Stimulated activated CD4-positive, alpha-beta T cell treated with anti-CD3 and anti-CD28 coated beads, Interleukin-4, amount 100 ng/mL, for 4 hours (primary cell): ENCODE data around the gene NAGPA.

ENCODE experiments used
- DNase-seq, 2 experiments: peaks; one replicate each; pipeline ENCODE4 v3.0.0-alpha.2; 2020

Gene NAGPA

GRCh38 chr16:5027086-5027485, 6.6 kb downstream of the NAGPA start:
- no peak for DNase-seq

GRCh38 chr16:5026664-5027063, 7.1 kb downstream of the NAGPA start:
- DNase-seq, result no peak

DNA sequence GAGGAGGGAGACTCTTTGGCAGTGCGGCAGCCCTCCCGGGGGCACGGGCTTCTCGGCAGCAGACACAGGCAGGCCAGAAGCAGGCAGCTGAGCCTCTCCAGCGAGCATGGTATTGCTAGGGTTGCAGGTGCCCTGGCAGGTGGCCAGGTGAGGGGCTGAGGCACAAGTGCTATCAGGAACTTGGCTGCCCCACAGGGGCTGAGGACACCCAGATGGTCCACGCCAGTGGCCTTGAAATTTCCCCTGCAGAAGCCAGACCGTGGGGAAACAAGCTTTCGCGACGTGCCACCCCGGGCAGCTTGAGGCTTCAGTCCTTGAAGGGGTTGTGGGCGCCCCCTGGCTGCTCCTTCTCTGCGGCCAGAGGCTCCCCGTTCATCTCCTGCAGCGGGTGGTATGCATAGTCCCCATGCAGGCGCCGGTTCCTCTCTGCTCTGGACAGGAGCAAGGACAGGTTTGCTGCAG, 8.5 kb downstream of the NAGPA start:
- no peak for DNase-seq

DNA sequence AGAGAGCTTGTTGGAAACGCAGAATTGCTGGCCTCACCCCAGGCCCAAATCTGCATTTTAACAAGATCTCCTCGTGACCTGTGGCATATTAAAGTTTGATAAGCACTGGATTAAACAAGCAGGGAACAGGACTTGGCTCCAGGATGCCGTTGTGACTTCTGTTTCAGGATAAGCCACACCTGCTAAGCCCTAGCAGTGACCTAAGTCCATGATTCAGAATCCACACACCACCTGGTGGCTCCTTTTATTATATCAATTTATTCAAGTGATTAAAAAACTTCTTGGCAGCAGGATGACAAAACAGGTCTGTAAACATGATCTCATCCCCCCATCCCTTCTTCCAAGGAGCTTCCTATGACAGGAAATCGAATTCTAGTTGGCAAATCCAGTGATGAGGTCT, 9.1 kb downstream of the NAGPA start:
- no peak for DNase-seq

GRCh38 chr16:5022521-5022920, 11.2 kb downstream of the NAGPA start:
- no peak for DNase-seq

GRCh38 chr16:5020551-5020950, 13.2 kb downstream of the NAGPA start:
- DNase-seq, result no peak

GRCh38 chr16:5019775-5020174, 14.0 kb downstream of the NAGPA start:
- no peak for DNase-seq

GRCh38 chr16:5018793-5019192, 14.9 kb downstream of the NAGPA start:
- no peak for DNase-seq

GRCh38 chr16:5017678-5017969, 16.1 kb downstream of the NAGPA start:
- DNase-seq, result no peak

DNA sequence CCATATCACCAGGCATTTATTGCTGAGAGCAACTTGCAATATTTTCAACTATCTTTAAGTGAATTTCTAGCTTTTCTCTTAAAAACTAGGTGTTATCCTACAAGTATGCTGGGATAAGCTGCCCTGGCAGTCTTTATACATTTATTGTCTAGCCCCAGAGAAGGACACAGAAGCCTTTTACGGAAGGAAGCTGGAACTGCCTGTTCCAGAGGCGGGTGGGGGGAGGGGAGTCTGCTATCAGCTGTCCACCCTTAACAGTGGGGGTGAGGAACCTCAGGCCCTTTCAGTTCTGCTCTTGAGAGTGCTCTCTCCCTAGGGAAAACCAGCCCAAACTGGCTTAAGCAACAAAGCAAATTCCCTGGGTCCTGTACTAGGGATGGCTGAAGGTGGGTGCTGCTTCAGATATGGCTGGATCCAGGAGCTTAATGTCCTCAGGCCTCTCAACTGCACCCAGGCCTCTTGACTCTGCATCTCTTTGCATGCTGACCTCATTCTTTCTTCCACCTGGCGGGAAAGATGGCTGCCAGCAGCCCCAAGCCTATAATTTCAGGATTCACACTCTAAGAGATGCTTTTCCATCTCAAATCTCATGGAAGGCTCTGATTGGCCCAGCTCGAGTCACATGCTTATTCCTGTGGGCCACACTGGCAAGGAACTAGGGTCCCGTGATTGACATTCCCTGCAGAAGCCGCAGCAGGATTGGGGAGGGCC, 16.6 kb downstream of the NAGPA start:
- no peak for DNase-seq

DNA sequence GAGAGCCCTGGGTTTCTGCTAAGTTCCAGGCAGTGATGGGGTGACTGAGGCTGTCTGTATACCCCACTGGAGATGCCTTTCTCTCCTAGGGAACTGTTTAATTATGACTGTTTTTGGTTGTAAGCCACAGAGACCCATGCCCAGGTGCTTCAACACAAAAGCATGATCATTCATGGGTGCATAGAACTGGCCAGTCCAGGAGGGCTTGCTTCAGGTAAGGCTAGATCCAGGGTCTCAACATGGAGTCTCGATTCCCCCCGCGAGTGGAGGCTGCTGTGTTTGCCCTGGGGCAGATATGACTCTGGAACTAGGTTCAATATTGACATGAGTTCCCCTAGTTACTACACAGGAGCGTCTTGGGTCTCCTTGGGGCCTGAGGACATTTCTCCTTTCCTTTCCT, 17.8 kb downstream of the NAGPA start:
- no peak for DNase-seq

- DNase-seq, result no peak
These were observed 18.4 kb downstream of the NAGPA start for GRCh38 chr16:5015351-5015750.

DNA sequence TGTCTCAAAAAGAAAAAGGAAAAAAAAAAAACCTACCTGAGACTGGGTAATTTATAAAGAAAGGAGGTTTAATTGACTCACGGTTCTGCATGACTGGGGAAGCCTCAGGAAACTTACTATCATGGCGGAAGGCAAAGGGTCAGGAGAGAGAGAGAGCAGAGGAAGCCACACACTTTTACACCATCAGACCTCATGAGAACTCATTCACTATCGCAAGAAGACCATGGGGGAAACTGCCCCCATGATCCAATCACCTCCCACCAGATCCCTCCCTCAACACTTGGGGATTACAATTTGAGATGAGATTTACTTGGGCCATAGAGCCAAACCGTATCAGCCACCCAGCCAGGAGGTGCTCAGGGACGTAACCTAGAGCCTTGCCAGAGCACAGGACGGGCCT, 20.8 kb downstream of the NAGPA start:
- no peak for DNase-seq

DNA sequence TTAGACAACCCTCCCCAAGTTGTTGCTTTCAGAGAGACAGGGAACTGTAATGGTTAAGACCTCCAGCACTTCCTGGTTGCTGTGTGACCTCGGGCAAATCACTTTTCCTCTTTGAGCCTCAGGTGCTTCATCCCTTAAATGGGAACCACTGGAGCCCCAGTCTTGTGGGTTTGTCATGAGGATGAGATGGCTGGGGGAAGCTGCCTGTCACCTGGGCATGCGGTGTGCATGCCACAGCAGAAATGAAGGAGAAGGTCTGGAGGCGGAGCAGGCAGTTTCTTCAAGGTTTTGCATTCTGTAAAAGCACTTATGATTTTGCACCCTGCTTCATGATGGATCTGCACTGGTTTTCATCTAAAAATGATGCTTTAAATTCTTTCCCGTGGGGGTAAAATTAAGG, 22.1 kb downstream of the NAGPA start:
- no peak for DNase-seq

GRCh38 chr16:5010576-5011329, 23.0 kb downstream of the NAGPA start:
- no peak for DNase-seq

DNA sequence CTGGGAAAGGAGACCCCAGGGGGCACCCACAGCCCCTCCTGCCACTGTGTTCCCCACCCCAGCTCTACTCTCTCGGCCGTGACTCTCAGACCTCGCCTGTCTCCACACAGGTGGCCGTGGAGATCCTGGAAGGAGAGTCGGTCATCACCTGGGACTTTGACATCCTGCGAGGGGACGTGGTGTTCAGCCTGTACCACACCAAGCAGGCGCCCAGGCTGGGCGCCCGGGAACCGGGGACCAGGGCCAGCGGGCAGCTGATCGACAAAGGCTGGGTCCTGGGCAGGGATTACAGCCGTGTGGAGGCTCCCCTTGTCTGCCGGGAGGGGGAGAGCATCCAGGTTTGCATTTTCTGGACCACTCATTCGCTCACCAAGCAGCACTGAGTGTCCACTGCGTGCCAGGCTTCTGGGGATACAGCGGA, 25.4 kb downstream of the NAGPA start:
- DNase-seq, result no peak

GRCh38 chr16:5007256-5007655, 26.5 kb downstream of the NAGPA start:
- DNase-seq, result no peak

- DNase-seq, result no peak
These were observed 27.2 kb downstream of the NAGPA start for GRCh38 chr16:5006348-5007193.

DNA sequence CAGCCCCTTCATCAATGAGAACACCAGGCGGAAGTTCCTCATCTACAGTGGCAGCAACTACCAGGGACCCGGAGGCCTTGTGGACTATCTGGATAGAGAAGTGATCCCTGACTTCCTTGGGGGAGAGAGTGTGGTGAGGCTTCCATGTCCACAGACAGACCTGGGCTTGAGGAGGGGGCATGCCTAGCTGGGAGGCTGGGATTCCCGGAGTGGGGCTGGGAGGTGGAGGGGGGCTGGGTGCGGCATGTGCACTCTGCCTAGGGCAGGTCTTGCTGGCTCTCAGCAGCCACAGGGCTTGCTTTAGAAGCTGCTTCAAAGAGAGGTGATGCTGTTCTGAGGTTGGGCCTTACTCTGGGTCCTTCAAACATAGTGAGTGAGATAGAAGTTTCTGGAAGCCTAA, 27.8 kb downstream of the NAGPA start:
- no peak for DNase-seq

DNA sequence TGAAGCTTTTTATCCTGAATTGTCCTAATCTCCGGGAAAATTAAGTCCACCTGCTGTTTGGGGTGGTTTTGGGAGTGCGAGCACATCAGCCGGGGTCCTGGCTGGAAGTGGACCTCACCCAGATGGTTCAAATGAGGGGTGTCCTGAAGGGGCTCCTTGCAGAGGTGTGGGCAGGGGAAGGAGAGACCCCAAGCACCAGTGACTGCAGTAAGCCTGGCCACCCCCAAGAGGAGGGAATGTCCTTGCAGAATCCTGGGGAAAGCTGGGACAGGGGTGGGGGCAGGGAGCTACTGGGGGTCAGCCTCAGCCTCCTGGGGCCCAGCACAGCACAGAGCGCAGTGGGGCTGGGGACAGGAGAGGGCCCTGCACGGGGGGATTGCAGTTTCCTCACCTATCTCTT, 29.4 kb downstream of the NAGPA start:
- no peak for DNase-seq

- no peak for DNase-seq
These were observed 29.9 kb downstream of the NAGPA start for GRCh38 chr16:5003828-5004227.

GRCh38 chr16:5003211-5003610, 30.5 kb downstream of the NAGPA start:
- no peak for DNase-seq

DNA sequence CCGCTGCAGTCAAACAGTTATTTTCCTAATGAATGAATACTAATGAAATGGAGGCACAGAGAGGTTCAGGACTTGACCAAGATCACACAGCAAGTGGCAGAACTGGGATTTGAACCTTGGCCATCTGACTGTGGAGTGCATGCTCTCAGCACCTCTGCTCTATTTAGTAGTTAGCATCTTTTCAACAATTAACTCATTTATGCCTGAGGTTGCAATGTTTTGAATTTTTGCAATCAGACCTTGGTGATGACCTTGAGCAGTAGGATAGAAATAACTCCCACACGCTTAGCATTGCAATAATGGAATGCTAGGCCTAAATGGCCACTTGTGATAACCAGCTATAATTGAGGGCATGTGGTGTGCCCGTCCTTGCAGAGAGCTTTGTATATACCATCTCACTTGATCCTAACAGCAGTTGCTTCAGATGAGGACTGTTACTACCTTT, 31.0 kb downstream of the NAGPA start:
- no peak for DNase-seq

DNA sequence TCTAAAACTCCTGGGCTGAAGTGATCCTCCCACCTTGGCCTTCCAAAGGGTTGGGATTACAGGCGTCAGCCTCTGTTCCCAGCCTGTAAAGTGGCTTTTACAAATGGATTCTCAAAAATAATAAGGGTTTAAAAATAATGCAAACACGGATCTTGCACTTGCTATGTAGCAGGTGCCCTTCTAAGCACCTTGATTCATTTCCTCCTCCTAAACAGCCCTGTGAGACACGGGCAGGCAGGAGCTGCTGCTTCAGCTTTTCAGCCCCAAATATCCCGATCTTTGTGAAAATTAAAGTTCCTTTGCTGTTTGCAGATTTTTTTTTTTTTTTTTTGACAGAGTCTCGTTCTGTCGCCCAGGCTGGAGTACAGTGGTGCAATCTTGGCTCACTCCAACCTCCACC, 31.7 kb downstream of the NAGPA start:
- no peak for DNase-seq
